K562 (cell line): ENCODE results near the gene GNAI2. TPM values are rescaled to one million over a fixed set of nuclear protein-coding genes. Genes with fewer than 3 reads are reported as not detected.

Experiments
- ATAC-seq: fragments of 200-7000 bp; cut with Tn5 transposase; 3 replicates; pipeline ENCODE4 v1.9.1; 2020; ENCODE audit warnings: moderate library complexity
- BruUV-seq: library from RNA; stranded (reverse); fragments of 400-500 nt; replicated peaks from 2 replicates; lab custom pipeline; 2021; lab: Mats Ljungman, UMichigan
- CTCF ChIA-PET: fragments of 300-600 bp; formaldehyde crosslinking; extraction: SDS; loops from one replicate; lab custom pipeline; 2021; ENCODE audit warnings: low intra/inter-chr PET ratio; lab: Yijun Ruan, JAX
- POLR2A ChIA-PET: fragments of 300-600, 350-650 bp; sonication (Branson Sonifier 250); formaldehyde crosslinking; extraction: SDS; loops from one replicate; lab custom pipeline; 2021; ENCODE audit warnings: antibody characterized with exemption, inconsistent platforms; lab: Yijun Ruan, JAX
- DNase-seq, 4 experiments: peaks; one replicate each; pipeline versions ENCODE4 v3.0.0 to v3.0.0-alpha.2; 2011 to 2018; ENCODE audit warnings: low spot score in 3 of 4, mixed read lengths in 3 of 4; ENCODE audit errors: extremely low read depth in 1 of 4
- FAIRE-seq: peaks from 2 replicates; lab custom pipeline; 2011; peaks lifted over from hg19 to GRCh38; lab: Jason Lieb, UNC
- H2AFZ ChIP-seq: 2 replicates; pipeline ENCODE4 v1.6.0; 2011; ENCODE audit warnings: low read depth, low read length, control low read depth, inconsistent platforms
- H3K27ac ChIP-seq: fragments of 200-600 bp; 3 replicates; pipeline ENCODE4 v1.8.0; 2011; ENCODE audit warnings: low read depth, mild to moderate bottlenecking, control low read depth, inconsistent platforms, low read length, moderate library complexity, mixed read lengths; ENCODE audit errors: extremely low read depth
- H3K27me3 ChIP-seq, 2 experiments: fragments of 300-600 bp in 1 of 2; 2 replicates in 1 of 2; 3 replicates in 1 of 2; pipeline versions ENCODE4 v1.6.0 to v1.8.0; 2011; ENCODE audit warnings: inconsistent platforms in 2 of 2, low read length in 2 of 2, mild to moderate bottlenecking in 1 of 2, mixed read lengths in 1 of 2, moderate library complexity in 1 of 2; ENCODE audit not compliant: control insufficient read depth in 2 of 2, insufficient read depth in 2 of 2
- H3K36me3 ChIP-seq: fragments of 300-600 bp; 3 replicates; pipeline ENCODE4 v1.8.0; 2011; ENCODE audit warnings: mild to moderate bottlenecking, low read length, inconsistent platforms; ENCODE audit not compliant: control insufficient read depth, insufficient read depth
- H3K4me1 ChIP-seq, 2 experiments: fragments of 200-600 bp in 1 of 2; replicated peaks in 1 of 2; 2 replicates in 1 of 2; 3 replicates in 1 of 2; pipeline versions ENCODE4 v1.5.1 to v1.8.0; 2011; ENCODE audit warnings: inconsistent platforms in 2 of 2, low read length in 2 of 2, mild to moderate bottlenecking in 1 of 2, mixed read lengths in 1 of 2, moderate library complexity in 1 of 2; ENCODE audit not compliant: control insufficient read depth in 2 of 2, insufficient read depth in 2 of 2
- H3K4me2 ChIP-seq: 2 replicates; pipeline ENCODE4 v1.6.1; 2011; ENCODE audit warnings: low read length, control low read depth, inconsistent platforms, mixed read lengths; ENCODE audit not compliant: insufficient read depth
- H3K4me3 ChIP-seq: fragments of 200-600 bp; sonication (generic), shearing (Covaris generic); 2 replicates; pipeline ENCODE4 v1.5.1; 2016; ENCODE audit warnings: control low read depth, inconsistent platforms
- H3K79me2 ChIP-seq: fragments of 200-600 bp; 3 replicates; pipeline ENCODE4 v1.8.0; 2011; ENCODE audit warnings: low read length, inconsistent platforms; ENCODE audit not compliant: control insufficient read depth, insufficient read depth
- H3K9ac ChIP-seq, 2 experiments: 2 replicates each; pipeline versions ENCODE4 v1.6.0 to v1.6.1; 2011; ENCODE audit warnings: low read depth in 2 of 2, low read length in 2 of 2, control low read depth in 1 of 2, inconsistent platforms in 1 of 2, mild to moderate bottlenecking in 1 of 2, mixed read lengths in 1 of 2; ENCODE audit not compliant: insufficient read depth in 1 of 2
- H3K9me1 ChIP-seq: one replicate; pipeline ENCODE4 v1.6.0; 2011; ENCODE audit warnings: inconsistent platforms, mild to moderate bottlenecking, low read length, moderate library complexity; ENCODE audit not compliant: control insufficient read depth, insufficient read depth
- H3K9me3 ChIP-seq: replicated peaks from 2 replicates; pipeline ENCODE4 v1.5.1; 2011; ENCODE audit warnings: low read depth, low read length, inconsistent platforms; ENCODE audit not compliant: control insufficient read depth, insufficient read depth
- H4K20me1 ChIP-seq: replicated peaks from 2 replicates; pipeline ENCODE4 v1.6.1; 2011; ENCODE audit warnings: low read length, inconsistent platforms, mixed read lengths; ENCODE audit not compliant: control insufficient read depth, insufficient read depth
- HNRNPH1 ChIP-seq: fragments of 200-400 bp; formaldehyde crosslinking; optimal IDR thresholded peaks from 2 replicates; pipeline ENCODE3; 2017; ENCODE audit warnings: low read depth, mild to moderate bottlenecking, low read length, moderate library complexity
- IRF2 ChIP-seq: sonication (generic); formaldehyde crosslinking; IDR thresholded peaks from 2 replicates; pipeline ENCODE4 v1.8.1; 2022; ENCODE audit warnings: mild to moderate bottlenecking, missing genetic modification reagents
- SIN3B ChIP-seq: fragments of 450-650 bp; IDR thresholded peaks from 2 replicates; pipeline ENCODE4 v1.6.1; 2017; ENCODE audit warnings: low read depth, mild to moderate bottlenecking, moderate library complexity
- ZFP36 ChIP-seq: fragments of 150-350 bp; IDR thresholded peaks from 2 replicates; pipeline ENCODE4 v1.6.1; 2018; ENCODE audit warnings: low read length, low read depth; ENCODE audit not compliant: partially characterized antibody
- WGBS: fragments of 100-300 bp; shearing (Covaris generic); methylation state at CpG from one replicate; pipeline ENCODE4 v1.1.6; 2016; ENCODE audit warnings: low coverage, mixed read lengths; ENCODE audit not compliant: insufficient coverage; ENCODE audit errors: missing lambda C conversion rate; 5-methylcytosine and 5-hydroxymethylcytosine counted together
- in situ Hi-C: fragments of 300-500 bp; cut with MboI; formaldehyde crosslinking; loops from 4 replicates; pipeline ENCODE4 v1.15.0; 2018; ENCODE audit warnings: inconsistent platforms, mixed read lengths
- intact Hi-C: fragments of 100-400 bp; cut with micrococcal nuclease; formaldehyde crosslinking; loops from 2 replicates; pipeline ENCODE4 v1.14.2; 2022
- polyA plus RNA-seq, 8 experiments: library from polyadenylated mRNA; depleted of rRNA in 4 of 8; stranded (reverse) in 5 of 8; unstranded in 3 of 8; fragments of >200 nt; fragmentation: Nextera tagmentation in 2 of 8; fragmentation: Illumina TruSeq in 1 of 8; extraction: Ambion mirVana in 2 of 8; extraction: Trizol in 1 of 8; gene quantifications; 2 replicates each; pipeline versions ENCODE4 v1.2.1 to v1.2.3, GENCODE V29; 2011 to 2014; ENCODE audit warnings: inconsistent platforms in 1 of 8, missing spikeins in 1 of 8
- total RNA-seq, 7 experiments: library from RNA; depleted of rRNA in 6 of 7; stranded (reverse); fragments of >200 nt in 6 of 7; fragmentation: Illumina TruSeq in 2 of 7; extraction: Trizol in 2 of 7; gene quantifications; 2 replicates each; pipeline versions ENCODE4 v1.2.1 to v1.2.3, GENCODE V29; 2011 to 2021; ENCODE audit warnings: low replicate concordance in 1 of 7
- TF ChIP-seq, protein P1 (sequence below): fragments of 200-400 bp; formaldehyde crosslinking; IDR thresholded peaks from 2 replicates; pipeline ENCODE4 v1.6.1; 2017; ENCODE audit warnings: mild to moderate bottlenecking, low read depth, low read length, moderate library complexity

GNAI2 gene
- total and polyA plus RNA-seq, 9 of the 15 experiments (the other 6 are each of a cell fraction or from before 2014, with no cell fraction given), result 1.1 to 72.2 (median 42.7) TPM

DNA sequence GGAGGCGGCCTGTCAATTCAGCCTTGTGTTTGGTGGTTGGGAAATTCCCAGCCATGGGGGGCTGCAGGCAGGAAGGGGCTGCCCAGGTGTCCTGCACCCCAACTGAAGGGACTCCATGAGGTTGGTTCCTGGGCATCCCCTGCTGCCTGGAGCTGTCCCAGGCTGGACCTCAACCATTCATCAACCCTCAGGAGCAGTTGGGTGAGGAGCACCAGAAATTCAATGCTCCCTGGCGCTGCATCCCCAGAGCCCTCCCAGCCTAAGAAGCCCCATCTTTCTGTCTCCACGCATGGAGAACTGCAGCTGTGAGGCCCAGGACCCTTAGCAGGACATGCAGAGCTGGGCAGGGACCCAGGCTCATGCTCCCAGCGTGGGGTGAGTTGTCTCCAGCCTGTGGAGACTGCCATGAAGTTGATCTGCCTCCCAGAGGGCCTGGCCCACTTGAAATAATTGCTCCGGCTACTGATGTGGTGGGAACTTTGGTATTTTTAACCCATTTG, 25.0 kb downstream of the GNAI2 start (continued):
- TF ChIP-seq IRF2, result no peak
- TF ChIP-seq, all 486 proteins: peak for 0

- Histone ChIP-seq H3K4me3 (no peak overlapping the region), H3K4me1 (peaks cover 6 to 39% of the 10 kb centered on the region in 2 experiments; a peak in 4 of 5 replicates), H3K9me1 (no peaks in the 10 kb centered on the region), H3K9me3 (peaks cover 4% of the 10 kb centered on the region; the same call in 1 of the 2 replicates), H4K20me1 (no peaks in the 10 kb centered on the region), H2AFZ (no peak overlapping the region), H3K4me2 (no peak overlapping the region), H3K79me2 (peaks cover 3% of the 10 kb centered on the region; the same call in 1 of the 3 replicates), H3K27me3 (no peaks in the 10 kb centered on the region), H3K27ac (no peak overlapping the region), H3K36me3 (peaks cover 17% of the 10 kb centered on the region; the same call in 2 of the 3 replicates), H3K9ac (no peak overlapping the region)
- ChIA-PET CTCF (interaction anchor here (1.4 kb wide), 1 partner anchor 11 kb away, joined by 7 read pairs; no protein-coding TSS in a partner anchor), POLR2A (interaction anchor here (0.6 to 1.4 kb wide), 7 partner anchors 14 to 538 kb away, joined by 3 to 5 read pairs (median 4); partner anchors contain the start of gene GMPPB)
- intact Hi-C loops, result no loop called here
- TF ChIP-seq ZFP36, result no peak
- TF ChIP-seq, protein P1, sequence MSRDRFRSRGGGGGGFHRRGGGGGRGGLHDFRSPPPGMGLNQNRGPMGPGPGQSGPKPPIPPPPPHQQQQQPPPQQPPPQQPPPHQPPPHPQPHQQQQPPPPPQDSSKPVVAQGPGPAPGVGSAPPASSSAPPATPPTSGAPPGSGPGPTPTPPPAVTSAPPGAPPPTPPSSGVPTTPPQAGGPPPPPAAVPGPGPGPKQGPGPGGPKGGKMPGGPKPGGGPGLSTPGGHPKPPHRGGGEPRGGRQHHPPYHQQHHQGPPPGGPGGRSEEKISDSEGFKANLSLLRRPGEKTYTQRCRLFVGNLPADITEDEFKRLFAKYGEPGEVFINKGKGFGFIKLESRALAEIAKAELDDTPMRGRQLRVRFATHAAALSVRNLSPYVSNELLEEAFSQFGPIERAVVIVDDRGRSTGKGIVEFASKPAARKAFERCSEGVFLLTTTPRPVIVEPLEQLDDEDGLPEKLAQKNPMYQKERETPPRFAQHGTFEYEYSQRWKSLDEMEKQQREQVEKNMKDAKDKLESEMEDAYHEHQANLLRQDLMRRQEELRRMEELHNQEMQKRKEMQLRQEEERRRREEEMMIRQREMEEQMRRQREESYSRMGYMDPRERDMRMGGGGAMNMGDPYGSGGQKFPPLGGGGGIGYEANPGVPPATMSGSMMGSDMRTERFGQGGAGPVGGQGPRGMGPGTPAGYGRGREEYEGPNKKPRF, result no peak
- no peak for TF ChIP-seq HNRNPH1
- no peak for TF ChIP-seq SIN3B
- no peak for FAIRE-seq
- in situ Hi-C loops, result no loop called here
- no TSS peak for BruUV-seq
- ATAC-seq, result no peak
- WGBS, result no CpG with 5 or more reads among the region's 2 CpGs
- DNase-seq, result no peak
Observed at GRCh38 chr3:50261505-50261904, 25.5 kb downstream of the GNAI2 start.
